SK-N-SH (cell line): ENCODE measurements around the gene ARHGDIA.

Source experiments
- CTCF ChIP-seq: fragments of 200-600 bp; sonication (generic); IDR thresholded peaks from 2 replicates; pipeline ENCODE4 v1.6.1; 2017; ENCODE audit warnings: antibody characterized with exemption, mild to moderate bottlenecking, moderate library complexity
- ELF1 ChIP-seq: IDR thresholded peaks from 2 replicates; pipeline ENCODE4 v1.4.0; 2012
- EZH2phosphoT487 ChIP-seq: fragments of 200-600 bp; sonication (generic); IDR thresholded peaks from 2 replicates; pipeline ENCODE4 v1.6.1; 2017; ENCODE audit warnings: low read depth, mixed run types, mild to moderate bottlenecking, antibody characterized with exemption, moderate library complexity, borderline replicate concordance
- NRF1 ChIP-seq: IDR thresholded peaks from 2 replicates; pipeline ENCODE4 v1.6.1; 2012; ENCODE audit warnings: low read depth, mild to moderate bottlenecking, low read length
- RCOR1 ChIP-seq: fragments of 150-350 bp; IDR thresholded peaks from 2 replicates; pipeline ENCODE4 v1.6.1; 2017; ENCODE audit warnings: antibody characterized with exemption, low read length
- REST ChIP-seq: IDR thresholded peaks from 2 replicates; pipeline ENCODE4 v1.6.1; 2012; ENCODE audit warnings: mild to moderate bottlenecking, low read depth, low read length, moderate library complexity
- RXRA ChIP-seq: IDR thresholded peaks from 2 replicates; pipeline ENCODE4 v1.4.0; 2012; ENCODE audit warnings: low read depth, mild to moderate bottlenecking, borderline replicate concordance
- TCF12 ChIP-seq: IDR thresholded peaks from 2 replicates; pipeline ENCODE4 v1.4.0; 2012
- YY1 ChIP-seq: IDR thresholded peaks from 2 replicates; pipeline ENCODE4 v1.4.0; 2012; ENCODE audit warnings: low read depth, mild to moderate bottlenecking

GRCh38 chr17:81842725-81843504, 28.2 kb downstream of the ARHGDIA start:
- no peak for TF ChIP-seq ELF1
- no peak for TF ChIP-seq RCOR1
- TF ChIP-seq CTCF, result no peak
- no peak for TF ChIP-seq YY1
- TF ChIP-seq TCF12, result no peak
- no peak for TF ChIP-seq REST
- TF ChIP-seq EZH2phosphoT487, result no peak
- no peak for TF ChIP-seq RXRA
- TF ChIP-seq NRF1, result no peak
